ENCODE data around the gene LRRK1. TPM values are rescaled to one million over a fixed set of nuclear protein-coding genes. Genes with fewer than 3 reads are reported as not detected.

LRRK1 gene
- total RNA-seq, 4 donors from 2014 or later: 14.8 to 29.3 (median 19.1) TPM

- TF ChIP-seq CTCF (IDR thresholded peaks at IDR 0.05): no peak
- TF ChIP-seq POLR2A (IDR thresholded peaks at IDR 0.05): no peak
- H3K4me3 ChIP-seq (ENCODE audit: low read depth, poor library complexity, severe bottlenecking): no peak overlapping the region
- 91 to 95% methylated on average over 18 to 19 of the region's 19 CpGs for WGBS, 2 donors
- intact Hi-C loops (cut with DNase I; ENCODE audit: low total_unique reads): no loop called here
- no peak for DNase-seq (ENCODE audit: low spot score in 2 of 2)
Observed at GRCh38 chr15:101064795-101065569, 145.8 kb downstream of the LRRK1 start.

- intact Hi-C loops (cut with DNase I; ENCODE audit: low total_unique reads): no loop called here
- no peak for DNase-seq (ENCODE audit: low spot score in 2 of 2)
- TF ChIP-seq CTCF (IDR thresholded peaks at IDR 0.05) (no peak), POLR2A (IDR thresholded peaks at IDR 0.05) (no peak)
- H3K4me3 ChIP-seq (ENCODE audit: low read depth, poor library complexity, severe bottlenecking): no peak overlapping the region
- 89 to 93% methylated on average over 22 to 25 of the region's 28 CpGs for WGBS, 2 donors
Observed at GRCh38 chr15:101065570-101066221, 146.5 kb downstream of the LRRK1 start.

GRCh38 chr15:101066501-101067408 is 147.6 kb downstream of the LRRK1 start:
- 90 to 92% methylated on average over 26 of the region's 26 CpGs for WGBS, 2 donors
- TF ChIP-seq POLR2A (IDR thresholded peaks at IDR 0.05): no peak
- no peak for TF ChIP-seq CTCF (IDR thresholded peaks at IDR 0.05)
- intact Hi-C loops (cut with DNase I; ENCODE audit: low total_unique reads): no loop called here
- DNase-seq (ENCODE audit: low spot score in 2 of 2): no peak
- no peak overlapping the region for H3K4me3 ChIP-seq (ENCODE audit: low read depth, poor library complexity, severe bottlenecking)

- H3K4me3 ChIP-seq (ENCODE audit: low read depth, poor library complexity, severe bottlenecking): no peak overlapping the region
- WGBS, 2 donors: 88 to 92% methylated on average over 14 of the region's 14 CpGs
- no peak for TF ChIP-seq POLR2A (IDR thresholded peaks at IDR 0.05)
- TF ChIP-seq CTCF (IDR thresholded peaks at IDR 0.05): no peak
- intact Hi-C loops (cut with DNase I; ENCODE audit: low total_unique reads): no loop called here
- no peak for DNase-seq (ENCODE audit: low spot score in 2 of 2)
Observed at GRCh38 chr15:101067660-101068522, 148.7 kb downstream of the LRRK1 start.

- no peak overlapping the region for H3K4me3 ChIP-seq (ENCODE audit: low read depth, poor library complexity, severe bottlenecking)
- no peak for TF ChIP-seq CTCF (IDR thresholded peaks at IDR 0.05)
- no peak for TF ChIP-seq POLR2A (IDR thresholded peaks at IDR 0.05)
- whole genome bisulfite sequencing, 2 donors: 79 to 80% methylated on average over 11 of the region's 11 CpGs
- intact Hi-C loops (cut with DNase I; ENCODE audit: low total_unique reads): no loop called here
- no peak for DNase-seq (ENCODE audit: low spot score in 2 of 2)
Observed at GRCh38 chr15:101068523-101068960, 149.4 kb downstream of the LRRK1 start.
